SU-DHL-6 (cell line): ENCODE measurements around the gene PLCB1.

ENCODE experiments used
- EZH2phosphoT487 ChIP-seq: fragments of 200-600 bp; sonication (generic), shearing (Covaris generic); conservative IDR thresholded peaks from 2 replicates; pipeline ENCODE4 v1.6.1; 2018; ENCODE audit warnings: mild to moderate bottlenecking, antibody characterized with exemption, low read length, moderate library complexity, mixed read lengths
- TF ChIP-seq, protein P1 (sequence below): fragments of 200-600 bp; sonication (generic); IDR thresholded peaks from one replicate; pipeline ENCODE4 v1.5.1; 2017; ENCODE audit warnings: antibody characterized with exemption, mild to moderate bottlenecking, low read length, moderate library complexity; ENCODE audit not compliant: insufficient read depth, poor library complexity, severe bottlenecking

DNA sequence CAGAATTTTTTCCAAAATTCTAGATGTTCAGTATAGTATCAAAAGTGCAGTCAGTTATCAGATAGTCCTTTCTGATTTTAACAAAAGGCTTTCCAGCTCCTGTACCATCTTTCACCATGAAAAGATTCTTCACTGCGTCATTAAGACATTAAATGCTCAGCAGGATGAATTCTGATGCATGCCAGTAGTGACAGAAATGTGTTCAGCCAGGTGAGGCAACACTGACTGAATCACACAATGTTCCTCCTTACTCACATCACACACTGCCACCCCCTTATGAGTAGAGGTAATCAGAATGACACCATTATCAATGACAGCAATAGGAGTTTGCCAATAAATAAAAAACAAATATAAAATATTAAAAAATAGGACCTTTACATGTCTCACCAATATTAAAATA is 510.2 kb downstream of the PLCB1 start:
- TF ChIP-seq, protein P1, sequence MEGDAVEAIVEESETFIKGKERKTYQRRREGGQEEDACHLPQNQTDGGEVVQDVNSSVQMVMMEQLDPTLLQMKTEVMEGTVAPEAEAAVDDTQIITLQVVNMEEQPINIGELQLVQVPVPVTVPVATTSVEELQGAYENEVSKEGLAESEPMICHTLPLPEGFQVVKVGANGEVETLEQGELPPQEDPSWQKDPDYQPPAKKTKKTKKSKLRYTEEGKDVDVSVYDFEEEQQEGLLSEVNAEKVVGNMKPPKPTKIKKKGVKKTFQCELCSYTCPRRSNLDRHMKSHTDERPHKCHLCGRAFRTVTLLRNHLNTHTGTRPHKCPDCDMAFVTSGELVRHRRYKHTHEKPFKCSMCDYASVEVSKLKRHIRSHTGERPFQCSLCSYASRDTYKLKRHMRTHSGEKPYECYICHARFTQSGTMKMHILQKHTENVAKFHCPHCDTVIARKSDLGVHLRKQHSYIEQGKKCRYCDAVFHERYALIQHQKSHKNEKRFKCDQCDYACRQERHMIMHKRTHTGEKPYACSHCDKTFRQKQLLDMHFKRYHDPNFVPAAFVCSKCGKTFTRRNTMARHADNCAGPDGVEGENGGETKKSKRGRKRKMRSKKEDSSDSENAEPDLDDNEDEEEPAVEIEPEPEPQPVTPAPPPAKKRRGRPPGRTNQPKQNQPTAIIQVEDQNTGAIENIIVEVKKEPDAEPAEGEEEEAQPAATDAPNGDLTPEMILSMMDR = no peak
- no peak for TF ChIP-seq EZH2phosphoT487
